SK-N-SH (cell line): ENCODE measurements around the gene MTREX.
A peak's percentile ranks its signal among the peaks of the same experiment; 100 is the strongest.

Experiments
- CHD2 ChIP-seq: fragments of 150-350 bp; IDR thresholded peaks from 2 replicates; pipeline ENCODE4 v1.6.1; 2018; ENCODE audit warnings: low read length; ENCODE audit not compliant: partially characterized antibody
- GABPA ChIP-seq: IDR thresholded peaks from 2 replicates; pipeline ENCODE4 v1.4.0; 2012; ENCODE audit warnings: low read depth, mild to moderate bottlenecking
- RCOR1 ChIP-seq: fragments of 150-350 bp; IDR thresholded peaks from 2 replicates; pipeline ENCODE4 v1.6.1; 2017; ENCODE audit warnings: antibody characterized with exemption, low read length
- REST ChIP-seq: IDR thresholded peaks from 2 replicates; pipeline ENCODE4 v1.6.1; 2012; ENCODE audit warnings: mild to moderate bottlenecking, low read depth, low read length, moderate library complexity
- SIN3A ChIP-seq: IDR thresholded peaks from 2 replicates; pipeline ENCODE4 v1.6.1; 2012; ENCODE audit warnings: low read depth, mild to moderate bottlenecking, low read length, moderate library complexity, borderline replicate concordance
- TCF12 ChIP-seq: IDR thresholded peaks from 2 replicates; pipeline ENCODE4 v1.4.0; 2012
- TEAD4 ChIP-seq: IDR thresholded peaks from 2 replicates; pipeline ENCODE4 v1.4.0; 2012; ENCODE audit warnings: mild to moderate bottlenecking, borderline replicate concordance; ENCODE audit not compliant: insufficient read depth
- TF ChIP-seq, protein P1 (sequence below): fragments of 200-600 bp; sonication (generic); IDR thresholded peaks from 2 replicates; pipeline ENCODE4 v1.6.1; 2017; ENCODE audit warnings: antibody characterized with exemption, mild to moderate bottlenecking, moderate library complexity

DNA sequence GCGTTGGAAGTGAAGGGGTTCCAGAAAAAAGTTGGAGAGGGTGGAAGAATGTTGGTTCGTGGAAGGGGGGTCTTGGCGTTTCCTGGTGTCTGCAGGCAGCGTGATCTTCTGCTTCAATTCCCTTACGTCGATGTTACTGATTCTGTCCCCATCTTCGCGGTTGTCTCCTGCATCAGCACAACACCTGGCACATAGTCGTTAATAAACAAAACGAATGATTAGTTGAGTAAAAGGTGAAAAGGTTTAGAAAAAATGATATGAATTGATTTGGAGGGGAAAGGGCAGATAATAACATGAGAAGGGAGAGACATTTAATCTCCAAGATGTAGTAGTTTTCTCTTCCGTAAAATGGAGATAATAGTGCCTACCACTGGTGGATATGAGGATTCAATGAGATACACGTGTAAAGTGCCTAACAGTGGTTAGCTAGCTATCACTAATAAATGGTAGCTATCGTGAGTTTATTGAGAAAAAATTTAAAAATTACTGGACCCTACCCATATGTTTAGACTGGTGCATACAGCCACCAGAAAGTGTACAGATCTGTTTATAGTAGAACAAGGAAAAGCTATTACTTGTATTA lies 556 bp downstream of the MTREX start:
- no peak for TF ChIP-seq REST
- TF ChIP-seq, protein P1, sequence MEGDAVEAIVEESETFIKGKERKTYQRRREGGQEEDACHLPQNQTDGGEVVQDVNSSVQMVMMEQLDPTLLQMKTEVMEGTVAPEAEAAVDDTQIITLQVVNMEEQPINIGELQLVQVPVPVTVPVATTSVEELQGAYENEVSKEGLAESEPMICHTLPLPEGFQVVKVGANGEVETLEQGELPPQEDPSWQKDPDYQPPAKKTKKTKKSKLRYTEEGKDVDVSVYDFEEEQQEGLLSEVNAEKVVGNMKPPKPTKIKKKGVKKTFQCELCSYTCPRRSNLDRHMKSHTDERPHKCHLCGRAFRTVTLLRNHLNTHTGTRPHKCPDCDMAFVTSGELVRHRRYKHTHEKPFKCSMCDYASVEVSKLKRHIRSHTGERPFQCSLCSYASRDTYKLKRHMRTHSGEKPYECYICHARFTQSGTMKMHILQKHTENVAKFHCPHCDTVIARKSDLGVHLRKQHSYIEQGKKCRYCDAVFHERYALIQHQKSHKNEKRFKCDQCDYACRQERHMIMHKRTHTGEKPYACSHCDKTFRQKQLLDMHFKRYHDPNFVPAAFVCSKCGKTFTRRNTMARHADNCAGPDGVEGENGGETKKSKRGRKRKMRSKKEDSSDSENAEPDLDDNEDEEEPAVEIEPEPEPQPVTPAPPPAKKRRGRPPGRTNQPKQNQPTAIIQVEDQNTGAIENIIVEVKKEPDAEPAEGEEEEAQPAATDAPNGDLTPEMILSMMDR: peak; percentile 41
- no peak for TF ChIP-seq TEAD4
- no peak for TF ChIP-seq TCF12
- no peak for TF ChIP-seq GABPA
- TF ChIP-seq CHD2: no peak
- TF ChIP-seq SIN3A: no peak; the same call in 1 of the 2 replicates
- no peak for TF ChIP-seq RCOR1
